Prostate gland (tissue), 2 donors: Measurements from ENCODE around the gene DAAM1. TPM values are rescaled to one million over a fixed set of nuclear protein-coding genes. Genes with fewer than 3 reads are reported as not detected.

Experiments used
- DNase-seq: peaks from one replicate; pipeline ENCODE4 v3.0.0-alpha.2; 2019; ENCODE audit warnings: low spot score
- H3K27ac ChIP-seq, 2 donors: fragments of 200-600 bp; sonication (generic); 2 replicates each; pipeline ENCODE4 v1.5.1; 2017 to 2019
- H3K27me3 ChIP-seq: fragments of 200-600 bp; sonication (generic); replicated peaks from 2 replicates; pipeline ENCODE4 v1.5.1; 2019; ENCODE audit not compliant: insufficient read depth
- H3K36me3 ChIP-seq, 2 donors: fragments of 200-600 bp; sonication (generic); 1 replicate in 1 of 2; 2 replicates in 1 of 2; pipeline versions ENCODE4 v1.5.1 to v1.8.1; 2017 to 2019
- H3K4me1 ChIP-seq: fragments of 200-600 bp; sonication (generic); replicated peaks from 2 replicates; pipeline ENCODE4 v1.5.1; 2019
- H3K4me3 ChIP-seq, 2 donors: fragments of 200-600 bp; sonication (generic); 2 replicates each; pipeline ENCODE4 v1.5.1; 2017 to 2019
- H3K9me3 ChIP-seq: fragments of 200-600 bp; sonication (generic); 2 replicates; pipeline ENCODE4 v1.5.1; 2017
- CTCF ChIP-seq, 4 experiments: fragments of 200-600 bp in 2 of 4; fragments of 450-650 bp in 2 of 4; sonication (generic) in 2 of 4; IDR thresholded peaks; 1 replicate in 3 of 4; 2 replicates in 1 of 4; pipeline ENCODE4 v1.5.1; 2016 to 2019; ENCODE audit warnings: antibody characterized with exemption in 4 of 4, mild to moderate bottlenecking in 2 of 4, moderate library complexity in 2 of 4
- POLR2A ChIP-seq: fragments of 450-650 bp; IDR thresholded peaks from one replicate; pipeline ENCODE4 v1.6.1; 2016; ENCODE audit warnings: antibody characterized with exemption, mild to moderate bottlenecking
- POLR2AphosphoS5 ChIP-seq: sonication (generic); formaldehyde crosslinking; IDR thresholded peaks from one replicate; pipeline ENCODE4 v1.6.1; 2017; ENCODE audit warnings: antibody characterized with exemption
- WGBS: methylation state at CpG from one replicate; pipeline ENCODE4 v1.1.5; 2018; 5-methylcytosine and 5-hydroxymethylcytosine counted together
- intact Hi-C: fragments of 100-400 bp; cut with DNase I; formaldehyde crosslinking; loops from one replicate; pipeline ENCODE4 v1.14.2; 2022
- total RNA-seq, 2 donors: library from RNA; depleted of rRNA; stranded (reverse); fragments of >200 nt; gene quantifications; one replicate each; pipeline ENCODE4 v1.1.0, GENCODE V29; 2016

Gene DAAM1
- total RNA-seq, 2 donors from 2014 or later, result 35.4 to 58.3 TPM

GRCh38 chr14:59308673-59309072 lies 120.2 kb downstream of the DAAM1 start:
- H3K4me1 ChIP-seq, result peaks cover 3% of the 10 kb centered on the region

GRCh38 chr14:59309291-59309900 lies 120.9 kb downstream of the DAAM1 start:
- WGBS, result 80% methylated on average over 7 of the region's 7 CpGs
- peaks cover 3% of the 10 kb centered on the region for H3K4me1 ChIP-seq

More at GRCh38 chr14:59308673-59309072, 120.2 kb downstream of the DAAM1 start:
- TF ChIP-seq CTCF (IDR thresholded peaks at IDR 0.05) (no peak), POLR2A (no peak), POLR2AphosphoS5 (no peak)
- 13% methylated on average over 1 of the region's 1 CpG for WGBS
- intact Hi-C loops, result no loop called here
- H3K27ac ChIP-seq, result no peak overlapping the region
- H3K36me3 ChIP-seq, result no peaks in the 10 kb centered on the region
- no peak for DNase-seq
- H3K27me3 ChIP-seq, result no peaks in the 10 kb centered on the region
- no peaks in the 10 kb centered on the region for H3K9me3 ChIP-seq
- no peak overlapping the region for H3K4me3 ChIP-seq

GRCh38 chr14:59310633-59311032 lies 122.2 kb downstream of the DAAM1 start:
- H3K9me3 ChIP-seq, result no peaks in the 10 kb centered on the region
- no peak for DNase-seq
- H3K27ac ChIP-seq, result no peak overlapping the region
- H3K27me3 ChIP-seq, result no peaks in the 10 kb centered on the region
- 31% methylated on average over 3 of the region's 3 CpGs for WGBS
- intact Hi-C loops, result loop anchor here (10.0 kb wide), 1 partner anchor 176 kb away; no protein-coding TSS in a partner anchor
- no peak overlapping the region for H3K4me3 ChIP-seq
- H3K4me1 ChIP-seq, result peaks cover 3% of the 10 kb centered on the region
- H3K36me3 ChIP-seq, result no peaks in the 10 kb centered on the region
- TF ChIP-seq POLR2A, result no peak
- no peak for TF ChIP-seq CTCF (IDR thresholded peaks at IDR 0.05)
- no peak for TF ChIP-seq POLR2AphosphoS5

More at GRCh38 chr14:59309291-59309900, 120.9 kb downstream of the DAAM1 start:
- no peak for TF ChIP-seq CTCF (IDR thresholded peaks at IDR 0.05)
- no peak for TF ChIP-seq POLR2A
- TF ChIP-seq POLR2AphosphoS5, result no peak
- Histone ChIP-seq H3K9me3 (no peaks in the 10 kb centered on the region), H3K27me3 (no peaks in the 10 kb centered on the region), H3K36me3 (no peaks in the 10 kb centered on the region), H3K27ac (no peak overlapping the region), H3K4me3 (no peak overlapping the region)
- intact Hi-C loops, result no loop called here
- DNase-seq, result no peak

GRCh38 chr14:59311723-59312122 lies 123.3 kb downstream of the DAAM1 start:
- Histone ChIP-seq H3K36me3 (no peaks in the 10 kb centered on the region), H3K4me1 (peaks cover 3% of the 10 kb centered on the region), H3K27ac (no peak overlapping the region), H3K27me3 (no peaks in the 10 kb centered on the region), H3K9me3 (no peaks in the 10 kb centered on the region), H3K4me3 (no peak overlapping the region)
- DNase-seq, result no peak
- 92% methylated on average over 3 of the region's 3 CpGs for WGBS
- TF ChIP-seq POLR2A (no peak), POLR2AphosphoS5 (no peak), CTCF (IDR thresholded peaks at IDR 0.05) (no peak)
- intact Hi-C loops, result loop anchor here (10.0 kb wide), 1 partner anchor 177 kb away; no protein-coding TSS in a partner anchor

- Histone ChIP-seq H3K9me3 (no peaks in the 10 kb centered on the region), H3K27ac (peak overlapping the region; percentile 20 to 38), H3K4me1 (peaks cover 8% of the 10 kb centered on the region), H3K4me3 (no peak overlapping the region), H3K27me3 (no peaks in the 10 kb centered on the region), H3K36me3 (no peaks in the 10 kb centered on the region)
- 38% methylated on average over 3 of the region's 3 CpGs for WGBS
- TF ChIP-seq CTCF (IDR thresholded peaks at IDR 0.05), result no peak
- no peak for TF ChIP-seq POLR2A
- no peak for DNase-seq
- intact Hi-C loops, result loop anchor here (10.0 kb wide), 1 partner anchor 178 kb away; no protein-coding TSS in a partner anchor
Observed at GRCh38 chr14:59313144-59313651, 124.7 kb downstream of the DAAM1 start.
